Colonic mucosa (tissue), 4 donors: ENCODE measurements around the gene NUDC. TPM values are rescaled to one million over a fixed set of nuclear protein-coding genes. Genes with fewer than 3 reads are reported as not detected.

Experiments used
- DNase-seq: peaks from one replicate; pipeline ENCODE4 v3.0.0-alpha.2; 2020
- H3K27ac ChIP-seq: fragments of 200-600 bp; one replicate; pipeline ENCODE4 v1.8.0; 2021
- H3K27me3 ChIP-seq: fragments of 200-600 bp; one replicate; pipeline ENCODE4 v1.8.0; 2021
- H3K36me3 ChIP-seq: fragments of 200-600 bp; one replicate; pipeline ENCODE4 v1.8.0; 2021
- H3K4me1 ChIP-seq: fragments of 200-600 bp; one replicate; pipeline ENCODE4 v1.8.0; 2021; ENCODE audit warnings: mild to moderate bottlenecking
- H3K4me3 ChIP-seq: fragments of 200-600 bp; one replicate; pipeline ENCODE4 v1.8.0; 2021
- H3K9ac ChIP-seq, 2 donors: one replicate each; pipeline ENCODE4 v1.7.0; 2013; ENCODE audit warnings: control low read depth in 2 of 2, low read depth in 2 of 2, low read length in 2 of 2
- H3K9me3 ChIP-seq: fragments of 200-600 bp; one replicate; pipeline ENCODE4 v1.8.0; 2021
- CTCF ChIP-seq: fragments of 200-600 bp; IDR thresholded peaks from one replicate; pipeline ENCODE4 v1.8.0; 2022; ENCODE audit warnings: antibody characterized with exemption, mild to moderate bottlenecking
- intact Hi-C: fragments of 100-400 bp; cut with DNase I; formaldehyde crosslinking; loops from one replicate; pipeline ENCODE4 v1.14.1; 2022
- total RNA-seq, 2 donors: library from RNA; stranded (reverse); fragmentation: NEBNext Ultra II Directional in 1 of 2; extraction: Animal tissue kit (Norgen Biotek cat#: 25700) in 1 of 2; gene quantifications; one replicate each; pipeline ENCODE4 v1.2.1, GENCODE V29; 2021
- donor health status: healthy.
- donor health status: DM: no; HTN: no; CAD: no.
- donor health status: DM: no; HTN: no; CAD: no.

Gene NUDC
- total RNA-seq, 2 donors from 2014 or later = 37.9 to 92.5 TPM

GRCh38 chr1:26882696-26883463 lies 38.7 kb upstream of the NUDC start:
- DNase-seq = no peak
- peaks cover 16% of the 10 kb centered on the region for H3K36me3 ChIP-seq
- no peak overlapping the region for H3K4me3 ChIP-seq
- H3K9me3 ChIP-seq = no peaks in the 10 kb centered on the region
- H3K9ac ChIP-seq = no peak overlapping the region
- intact Hi-C loops = no loop called here
- no peak for TF ChIP-seq CTCF
- H3K27ac ChIP-seq = no peak overlapping the region
- no peaks in the 10 kb centered on the region for H3K27me3 ChIP-seq
- H3K4me1 ChIP-seq = no peaks in the 10 kb centered on the region

- Histone ChIP-seq H3K27ac (no peak overlapping the region), H3K9ac (no peak overlapping the region), H3K4me3 (no peak overlapping the region), H3K36me3 (peaks cover 21% of the 10 kb centered on the region), H3K9me3 (no peaks in the 10 kb centered on the region), H3K27me3 (no peaks in the 10 kb centered on the region), H3K4me1 (peaks cover 8% of the 10 kb centered on the region)
- no peak for DNase-seq
- peak; percentile 32 for TF ChIP-seq CTCF
- intact Hi-C loops = no loop called here
Measured at GRCh38 chr1:26887125-26887524, 34.4 kb upstream of the NUDC start.

DNA sequence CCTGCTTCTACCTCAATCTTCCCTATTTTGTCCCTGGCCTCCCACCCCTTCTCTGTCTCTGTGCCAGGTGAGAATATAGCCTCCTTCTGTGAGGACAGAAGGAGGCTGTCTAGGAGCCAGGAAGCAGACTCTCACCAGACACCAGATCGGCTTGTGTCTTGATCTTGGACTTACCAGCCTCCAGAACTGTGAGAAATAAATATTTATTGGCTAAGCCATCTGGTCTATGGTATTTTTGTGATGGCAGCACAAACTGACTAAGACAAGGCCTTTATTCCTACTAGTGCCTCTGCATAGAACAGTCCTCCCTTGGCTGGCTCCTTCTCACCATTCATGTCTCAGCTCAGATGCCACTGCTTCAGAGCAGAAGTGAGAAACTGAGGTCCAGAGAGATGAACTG lies 33.3 kb upstream of the NUDC start:
- Histone ChIP-seq H3K4me3 (no peak overlapping the region), H3K9ac (no peak overlapping the region), H3K36me3 (peaks cover 25% of the 10 kb centered on the region), H3K27ac (no peak overlapping the region), H3K27me3 (no peaks in the 10 kb centered on the region), H3K9me3 (no peaks in the 10 kb centered on the region), H3K4me1 (peaks cover 8% of the 10 kb centered on the region)
- TF ChIP-seq CTCF = no peak
- intact Hi-C loops = no loop called here
- DNase-seq = no peak

- H3K36me3 ChIP-seq = peaks cover 24% of the 10 kb centered on the region
Measured at GRCh38 chr1:26889551-26890466, 31.7 kb upstream of the NUDC start, which contains the start of gene GPN2. Gene GPN2 (minus strand): TSS chr1:26890283. CDS start chr1:26890096, 187 bp downstream.

More at GRCh38 chr1:26889551-26890466, 31.7 kb upstream of the NUDC start, which contains the start of gene GPN2:
- Histone ChIP-seq H3K4me3 (peak within 1 kb of the TSS; percentile 98), H3K9ac (peak within 1 kb of the TSS; percentile 96 to 97), H3K27me3 (no peaks in the 10 kb centered on the region), H3K9me3 (no peaks in the 10 kb centered on the region), H3K4me1 (peaks cover 8% of the 10 kb centered on the region), H3K27ac (peak within 1 kb of the TSS; percentile 92)
- peak; percentile 88 for DNase-seq
- no peak for TF ChIP-seq CTCF
- intact Hi-C loops = no loop called here
